GM21423 (cell line): ENCODE results near the gene L1TD1.
"Not testable (repeated sequence)": the region's sequence is repeated elsewhere in the genome, so short reads cannot be mapped to it uniquely, and the experiment has no call there.

Source experiments
- ATAC-seq: cut with Tn5 transposase; IDR thresholded peaks from one replicate; pipeline ENCODE4 v1.9.1; 2021; ENCODE audit warnings: mild to moderate bottlenecking, moderate library complexity; ENCODE audit not compliant: unreplicated experiment

L1TD1 gene, protein sequence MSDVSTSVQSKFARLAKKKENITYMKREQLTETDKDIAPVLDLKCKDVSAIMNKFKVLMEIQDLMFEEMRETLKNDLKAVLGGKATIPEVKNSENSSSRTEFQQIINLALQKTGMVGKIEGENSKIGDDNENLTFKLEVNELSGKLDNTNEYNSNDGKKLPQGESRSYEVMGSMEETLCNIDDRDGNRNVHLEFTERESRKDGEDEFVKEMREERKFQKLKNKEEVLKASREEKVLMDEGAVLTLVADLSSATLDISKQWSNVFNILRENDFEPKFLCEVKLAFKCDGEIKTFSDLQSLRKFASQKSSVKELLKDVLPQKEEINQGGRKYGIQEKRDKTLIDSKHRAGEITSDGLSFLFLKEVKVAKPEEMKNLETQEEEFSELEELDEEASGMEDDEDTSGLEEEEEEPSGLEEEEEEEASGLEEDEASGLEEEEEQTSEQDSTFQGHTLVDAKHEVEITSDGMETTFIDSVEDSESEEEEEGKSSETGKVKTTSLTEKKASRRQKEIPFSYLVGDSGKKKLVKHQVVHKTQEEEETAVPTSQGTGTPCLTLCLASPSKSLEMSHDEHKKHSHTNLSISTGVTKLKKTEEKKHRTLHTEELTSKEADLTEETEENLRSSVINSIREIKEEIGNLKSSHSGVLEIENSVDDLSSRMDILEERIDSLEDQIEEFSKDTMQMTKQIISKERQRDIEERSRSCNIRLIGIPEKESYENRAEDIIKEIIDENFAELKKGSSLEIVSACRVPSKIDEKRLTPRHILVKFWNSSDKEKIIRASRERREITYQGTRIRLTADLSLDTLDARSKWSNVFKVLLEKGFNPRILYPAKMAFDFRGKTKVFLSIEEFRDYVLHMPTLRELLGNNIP

DNA sequence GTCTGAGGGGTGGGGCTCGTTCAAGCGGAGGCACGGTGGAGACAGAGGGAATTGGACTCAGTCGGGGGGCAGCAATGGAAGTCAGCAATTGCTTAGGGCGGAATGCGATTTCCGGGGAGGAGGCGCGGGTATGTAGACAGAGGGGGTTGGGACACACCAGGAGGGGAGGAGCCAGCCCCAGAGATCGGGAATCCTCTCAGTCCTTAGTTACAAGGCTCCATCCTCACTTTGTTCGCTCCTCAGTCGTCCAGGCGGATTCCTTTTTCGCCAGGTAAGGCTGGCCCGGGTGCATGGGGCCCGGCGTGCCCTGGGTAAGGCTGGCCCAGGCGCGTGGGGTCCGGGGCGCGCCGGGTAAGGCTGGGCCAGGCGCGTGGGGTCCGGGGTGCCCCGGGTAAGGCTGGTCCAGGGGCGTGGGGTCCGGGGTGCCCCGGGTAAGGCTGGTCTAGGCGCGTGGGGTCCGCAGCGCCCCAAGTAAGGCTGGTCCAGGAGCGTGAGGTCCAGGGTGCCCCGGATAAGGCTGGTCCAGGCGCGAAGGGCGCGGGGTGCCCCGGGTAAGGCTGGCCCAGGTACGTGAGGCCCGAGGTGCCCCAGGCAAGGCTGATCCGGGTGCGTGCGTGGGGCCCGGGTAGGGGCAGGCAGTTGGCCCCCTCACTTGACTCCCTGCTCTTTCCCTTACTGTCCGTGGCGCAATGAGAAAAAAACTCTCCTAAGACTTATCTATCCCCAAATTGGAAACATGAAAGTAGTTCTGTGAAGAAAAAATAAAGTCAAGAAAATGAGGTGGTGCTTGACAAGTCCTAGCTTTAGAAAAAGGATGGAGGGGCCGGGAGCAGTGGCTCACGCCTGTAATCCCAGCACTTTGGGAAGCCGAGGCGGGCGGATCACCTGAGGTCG lies at the start of gene L1TD1:
Gene L1TD1 (plus strand): TSS at position 199 of the 894 bp plus-strand sequence. CDS start 11,780 bp downstream, outside the sequence.
- ATAC-seq: no peak

GRCh38 chr1:62159940-62160348 lies 34.7 kb upstream of the L1TD1 start:
- peak; percentile 78 for ATAC-seq

GRCh38 chr1:62161711-62162110 lies 32.9 kb upstream of the L1TD1 start:
- ATAC-seq: no peak

- not testable (repeated sequence) for ATAC-seq
Observed at GRCh38 chr1:62170380-62170779, 24.3 kb upstream of the L1TD1 start.

DNA sequence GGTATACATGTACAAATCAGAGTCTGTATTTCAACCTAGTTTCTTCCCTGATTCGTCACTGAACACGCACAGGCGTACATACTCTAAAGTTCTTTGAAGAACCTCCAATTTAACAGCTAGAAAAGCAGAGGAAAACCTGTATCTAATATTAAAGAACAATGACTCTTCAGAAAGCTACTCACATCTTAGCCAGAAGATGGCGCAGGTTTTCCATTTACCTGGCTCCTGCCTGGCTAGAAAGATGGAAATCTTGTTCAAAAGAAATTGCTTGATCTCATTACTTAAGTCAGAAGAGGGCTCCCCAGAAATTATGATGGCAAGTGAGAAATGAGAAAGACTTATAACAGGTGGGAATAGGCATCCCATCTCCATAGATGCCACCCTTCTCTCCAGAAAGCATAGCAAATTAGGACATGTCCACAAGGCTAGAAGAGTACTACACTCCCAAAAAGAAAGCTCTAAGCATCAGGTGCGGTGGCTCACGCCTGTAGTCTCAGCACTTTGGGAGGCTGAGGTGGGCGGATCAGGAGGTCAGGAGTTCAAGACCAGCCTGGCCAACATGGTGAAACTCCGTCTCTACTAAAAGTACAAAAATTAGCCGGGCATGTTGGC lies 19.0 kb upstream of the L1TD1 start:
- no peak for ATAC-seq

- no peak for ATAC-seq
Observed at GRCh38 chr1:62176597-62177312, 17.9 kb upstream of the L1TD1 start.

DNA sequence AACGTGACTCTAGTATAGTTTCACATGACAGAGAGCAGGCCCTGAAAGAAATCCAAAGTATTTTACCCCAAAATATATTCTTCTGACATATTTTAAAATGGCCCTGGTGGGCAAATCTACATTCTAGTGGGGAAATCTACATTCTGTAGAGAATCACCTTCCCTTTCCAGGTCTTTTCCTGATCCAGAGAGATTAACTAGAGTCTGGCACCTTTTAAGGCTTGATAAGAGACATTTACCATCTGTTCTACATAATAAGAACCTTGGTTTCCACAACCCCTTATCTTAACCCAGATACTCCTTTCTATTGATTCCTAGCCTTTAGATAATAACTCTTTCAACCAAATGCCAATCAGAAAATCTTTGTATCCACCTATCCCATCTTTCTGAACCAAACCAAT lies 17.0 kb upstream of the L1TD1 start:
- ATAC-seq: no peak

DNA sequence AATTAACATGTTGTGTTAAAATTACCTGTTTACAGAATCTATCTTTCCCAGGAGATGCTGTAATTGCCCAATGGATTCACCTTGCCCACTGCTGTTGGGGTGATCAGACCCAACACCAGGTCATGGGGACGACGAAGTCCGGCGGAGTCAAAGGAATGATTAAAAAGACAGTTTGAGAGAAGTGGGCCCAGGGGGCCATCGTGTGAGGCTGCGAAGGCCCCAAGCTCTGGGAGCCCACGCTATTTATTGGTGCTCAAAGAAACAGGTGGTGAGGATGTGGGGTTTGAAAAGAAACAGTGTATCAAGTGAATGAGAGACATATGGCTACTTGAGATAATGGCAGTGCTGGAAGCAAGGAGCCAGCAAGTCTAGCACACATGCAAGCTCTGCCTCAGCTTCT lies 16.3 kb upstream of the L1TD1 start:
- no peak for ATAC-seq

- ATAC-seq: not testable (repeated sequence)
Observed at GRCh38 chr1:62180054-62180453, 14.6 kb upstream of the L1TD1 start.

GRCh38 chr1:62180639-62181038 lies 14.0 kb upstream of the L1TD1 start:
- ATAC-seq: no peak

DNA sequence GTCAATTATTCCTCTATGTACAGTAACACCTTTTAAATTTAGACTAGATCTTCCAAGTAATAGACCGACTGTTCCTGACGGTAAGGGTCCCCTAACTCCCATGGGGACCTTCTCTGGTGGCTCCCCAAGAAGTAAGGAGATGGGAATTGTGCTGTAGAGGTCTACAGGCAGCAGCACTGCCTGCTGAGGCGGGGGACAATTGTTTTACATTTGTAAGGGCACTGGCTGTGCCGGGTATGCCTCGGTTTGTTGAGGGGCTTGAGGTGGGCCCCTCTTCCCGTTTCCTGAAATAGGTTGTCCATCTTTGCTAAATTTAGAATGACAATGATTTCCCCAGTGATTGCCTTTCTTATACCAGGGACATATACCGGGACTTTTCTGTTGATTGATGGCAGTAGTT lies 13.1 kb upstream of the L1TD1 start:
- ATAC-seq: no peak

DNA sequence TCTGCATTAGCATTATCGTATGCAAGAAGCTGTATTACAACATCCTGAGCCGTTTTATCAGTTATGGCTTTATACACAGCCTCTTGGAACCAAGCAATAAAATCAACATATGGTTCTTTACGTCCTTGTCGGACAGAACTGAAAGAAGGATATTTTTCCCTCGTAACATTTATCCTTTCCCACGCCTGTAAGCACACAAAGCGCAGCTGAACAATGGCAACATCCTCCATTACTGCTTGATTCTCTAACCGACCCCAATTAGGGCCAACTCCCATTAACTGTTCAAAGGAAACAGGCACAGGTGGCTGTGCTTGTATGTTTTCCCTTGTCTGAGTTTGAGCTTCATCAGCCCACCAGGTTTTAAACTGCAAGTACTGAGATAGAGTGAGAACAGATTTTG lies 12.5 kb upstream of the L1TD1 start:
- not testable (repeated sequence) for ATAC-seq

GRCh38 chr1:62183164-62184020 lies 11.3 kb upstream of the L1TD1 start:
- ATAC-seq: not testable (repeated sequence)

DNA sequence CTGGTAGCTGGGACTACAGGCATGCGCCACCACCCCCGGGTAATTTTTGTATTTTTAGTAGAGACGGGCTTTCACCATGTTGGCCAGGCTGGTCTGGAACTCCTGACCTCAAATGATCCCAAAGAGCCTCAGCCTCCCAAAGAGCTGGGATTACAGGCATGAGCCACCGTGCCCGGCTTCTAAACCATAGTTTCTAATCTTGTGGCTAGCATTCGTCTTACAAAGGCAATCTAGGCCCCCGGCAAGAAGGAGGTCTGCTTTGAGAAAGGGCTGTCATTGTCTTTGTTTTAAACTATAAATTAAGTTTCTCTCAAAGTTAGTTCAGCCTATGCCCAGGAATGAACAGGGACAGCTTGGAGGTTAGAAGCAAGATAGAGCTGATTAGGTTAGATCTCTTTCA lies 10.3 kb upstream of the L1TD1 start:
- no peak for ATAC-seq

DNA sequence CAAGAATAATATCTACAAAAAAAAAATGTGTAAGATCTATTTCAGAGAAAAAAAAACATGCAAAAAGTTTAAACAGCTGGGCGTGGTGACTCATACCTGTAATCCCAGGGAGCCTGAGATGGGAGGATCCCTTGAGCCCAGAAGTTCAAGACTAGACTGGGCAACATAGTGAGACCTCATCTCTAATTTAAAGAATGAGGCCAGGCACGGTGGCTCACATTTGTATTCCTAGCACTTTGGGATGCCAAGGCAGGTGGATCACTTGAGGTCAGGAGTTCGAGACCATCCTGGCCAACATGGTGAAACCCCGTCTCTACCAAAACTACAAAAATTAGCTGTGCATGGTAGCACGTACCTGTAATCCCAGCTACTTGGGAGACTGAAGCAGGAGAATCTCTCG lies 9.4 kb upstream of the L1TD1 start:
- not testable (repeated sequence) for ATAC-seq

- no peak for ATAC-seq
Observed at GRCh38 chr1:62185677-62186076, 9.0 kb upstream of the L1TD1 start.

- no peak for ATAC-seq
Observed at GRCh38 chr1:62187548-62187947, 7.1 kb upstream of the L1TD1 start.

DNA sequence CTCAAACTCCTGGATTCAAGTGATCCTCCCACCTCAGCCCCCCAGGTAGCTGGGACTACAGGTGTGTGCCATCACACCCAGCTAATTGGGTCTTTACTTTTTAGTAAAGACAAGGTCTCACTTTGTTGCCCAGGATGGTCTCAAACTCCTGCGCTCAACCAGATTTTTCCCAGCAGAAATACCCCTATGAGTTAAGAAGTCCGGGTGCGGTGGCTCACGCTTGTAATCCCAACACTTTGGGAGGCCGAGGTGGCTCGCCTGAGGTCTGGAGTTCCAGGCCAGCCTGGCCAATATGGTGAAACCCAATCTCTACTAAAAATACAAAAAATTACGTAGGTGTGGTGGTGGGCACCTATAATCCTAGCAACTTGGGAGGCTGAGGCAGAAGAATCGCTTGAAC lies 6.5 kb upstream of the L1TD1 start:
- ATAC-seq: no peak
